Right kidney (tissue), 1 donor: ENCODE results near the gene MDH1B.
"Not testable (repeated sequence)": the region's sequence is repeated elsewhere in the genome, so short reads cannot be mapped to it uniquely, and the experiment has no call there.

ENCODE experiments used
- DNase-seq: peaks from one replicate; pipeline ENCODE4 v3.0.0-alpha.2; 2016

Gene MDH1B

GRCh38 chr2:206774871-206775270 is 9.7 kb upstream of the MDH1B start:
- DNase-seq, result no peak

- no peak for DNase-seq
Observed at GRCh38 chr2:206766057-206766930, 1.2 kb upstream of the MDH1B start.

DNA sequence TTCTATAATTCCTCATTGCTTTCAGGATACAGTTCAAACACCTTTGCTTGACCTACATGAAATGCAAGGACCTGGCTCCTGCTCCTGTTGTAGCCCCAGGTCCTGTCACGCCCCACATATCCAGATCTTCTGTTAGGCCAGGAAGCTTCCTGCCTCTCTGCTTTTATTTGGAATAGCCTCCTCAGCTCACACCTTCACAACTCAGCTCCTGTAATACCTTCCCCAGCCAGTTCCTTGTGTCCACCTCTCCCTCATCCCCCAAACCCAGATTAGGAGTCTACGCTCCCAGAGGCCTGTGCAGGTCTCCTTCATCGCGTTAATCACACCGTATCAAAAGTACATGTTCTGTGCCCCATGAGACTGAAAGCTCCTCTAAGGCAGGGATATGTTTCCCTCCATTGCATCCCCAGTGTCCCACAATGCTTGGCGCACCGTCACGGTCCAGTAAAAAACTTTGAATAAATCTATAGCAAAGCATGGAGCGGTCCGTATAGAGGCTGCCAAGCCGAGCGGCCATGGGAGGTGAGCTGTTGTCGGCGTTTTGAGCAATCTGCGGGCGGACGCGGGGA is 371 bp downstream of the MDH1B start:
- DNase-seq, result no peak

- DNase-seq, result no peak
Observed at GRCh38 chr2:206756816-206757215, 8.3 kb downstream of the MDH1B start.

GRCh38 chr2:206740800-206741199 is 24.3 kb downstream of the MDH1B start:
- DNase-seq, result no peak

DNA sequence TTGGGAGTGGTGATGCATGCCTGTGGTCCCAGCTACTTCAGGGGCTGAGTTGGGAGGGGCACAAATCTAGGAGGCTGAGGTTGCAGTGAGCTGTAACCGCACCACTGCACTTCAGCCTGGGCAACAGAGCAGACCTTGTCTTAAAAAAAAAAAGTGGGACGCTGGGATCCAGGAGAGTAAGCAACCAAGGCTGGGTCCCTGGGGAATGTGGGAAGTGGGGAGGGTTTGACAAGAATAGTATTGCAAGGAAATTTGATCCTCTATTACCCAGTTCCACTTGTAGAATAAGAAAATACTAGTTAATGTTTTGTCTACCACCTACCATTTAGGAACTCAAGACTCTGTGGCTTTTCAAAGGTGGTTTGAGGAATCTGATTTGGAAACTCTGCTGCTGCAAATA is 25.9 kb downstream of the MDH1B start:
- no peak for DNase-seq

DNA sequence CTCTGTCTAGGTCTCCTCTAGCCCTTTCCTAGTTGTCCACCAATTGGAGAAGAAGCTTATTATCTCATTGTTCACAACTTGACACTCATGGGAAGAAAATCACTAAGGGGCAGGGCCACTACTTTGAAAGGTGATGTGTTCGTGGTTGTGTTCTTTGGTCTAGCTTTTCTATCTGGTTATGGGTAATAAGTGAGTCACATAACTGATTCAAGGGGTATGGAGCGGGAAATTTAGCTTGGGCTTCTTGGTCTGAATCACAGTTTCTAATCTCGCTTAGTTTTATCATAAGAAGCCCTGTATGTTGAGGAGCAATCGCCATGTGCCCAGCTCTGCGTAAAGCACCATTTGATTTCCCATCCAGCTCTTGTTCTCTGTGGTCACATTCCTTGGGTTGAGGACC is 28.2 kb downstream of the MDH1B start:
- no peak for DNase-seq

DNA sequence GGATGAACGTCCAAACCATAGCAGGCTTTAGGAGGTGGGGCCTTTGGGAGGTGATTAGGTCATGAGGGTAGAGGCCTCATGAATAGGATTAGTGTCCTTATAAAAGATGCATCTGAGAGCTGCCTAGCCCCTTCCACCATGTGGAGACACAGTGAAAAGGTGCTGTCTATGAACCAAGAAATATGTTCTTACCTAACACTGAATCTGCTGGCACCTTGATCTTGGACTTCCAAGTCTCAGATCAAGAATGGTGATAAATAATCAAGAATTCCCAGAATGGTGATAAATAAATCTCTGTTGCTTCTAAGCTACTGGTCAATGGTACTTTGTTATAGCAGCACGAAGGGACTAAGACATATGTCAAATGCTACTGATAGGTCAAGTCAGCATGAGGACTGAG is 31.8 kb downstream of the MDH1B start:
- no peak for DNase-seq

- no peak for DNase-seq
Observed at GRCh38 chr2:206728277-206729199, 36.6 kb downstream of the MDH1B start.

DNA sequence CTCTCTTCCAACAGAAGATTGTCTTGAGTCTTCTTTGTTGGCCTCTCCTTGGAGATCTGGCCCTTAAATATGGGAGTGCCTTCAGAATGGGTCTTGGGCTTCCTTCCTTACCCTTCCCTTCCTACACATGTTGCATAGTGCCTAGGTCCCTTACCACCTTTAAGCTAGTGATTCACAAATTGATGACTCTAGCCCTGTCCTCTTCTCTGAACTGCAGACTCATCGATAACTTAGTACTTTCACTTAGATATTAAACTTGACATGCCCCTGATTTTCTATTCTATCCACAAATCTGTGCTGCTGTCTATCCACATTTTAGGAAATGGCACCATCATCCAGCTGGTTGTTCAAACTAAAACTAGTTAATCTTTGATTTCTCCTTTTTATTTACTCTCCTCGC is 37.8 kb downstream of the MDH1B start:
- DNase-seq, result no peak

GRCh38 chr2:206723288-206723687 is 41.8 kb downstream of the MDH1B start:
- DNase-seq, result no peak

DNA sequence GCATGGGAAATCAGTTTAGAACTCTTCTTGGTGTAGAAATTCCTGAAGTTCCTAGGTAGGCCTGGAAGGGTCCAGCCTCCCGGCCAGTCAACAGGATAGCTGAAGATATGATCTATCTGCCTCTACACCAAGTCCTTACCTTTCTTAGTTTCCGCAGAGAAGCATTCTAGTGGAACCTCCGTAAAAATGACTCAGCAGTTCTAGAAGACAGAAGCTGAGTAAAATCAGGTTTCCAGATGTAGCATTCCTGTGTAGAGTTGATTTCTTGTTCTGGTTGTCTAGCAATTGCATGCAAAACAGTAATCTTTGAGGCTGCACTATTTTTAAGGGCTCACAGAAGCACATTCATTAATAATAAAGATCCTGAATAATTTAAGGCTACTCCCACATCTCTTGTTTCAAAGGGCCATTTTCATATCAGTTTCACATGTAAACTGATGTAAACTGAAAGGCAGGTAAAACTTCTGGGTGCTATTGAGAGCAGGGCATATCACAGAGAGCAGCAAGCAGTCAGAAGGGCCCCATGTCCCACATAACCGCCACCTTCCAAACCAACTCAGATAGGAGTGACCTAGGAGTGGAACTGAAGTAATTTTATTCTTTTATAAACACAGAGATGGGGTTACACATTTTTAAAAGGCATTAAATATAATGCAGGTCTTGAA is 43.7 kb downstream of the MDH1B start:
- no peak for DNase-seq

GRCh38 chr2:206718296-206718695 is 46.8 kb downstream of the MDH1B start, which contains the start of gene DYTN:
TSS of gene DYTN (minus strand) at chr2:206718396. CDS start at chr2:206718279, 117 bp downstream.
- no peak for DNase-seq

- no peak for DNase-seq
Observed at GRCh38 chr2:206716623-206717022, 48.5 kb downstream of the MDH1B start.

DNA sequence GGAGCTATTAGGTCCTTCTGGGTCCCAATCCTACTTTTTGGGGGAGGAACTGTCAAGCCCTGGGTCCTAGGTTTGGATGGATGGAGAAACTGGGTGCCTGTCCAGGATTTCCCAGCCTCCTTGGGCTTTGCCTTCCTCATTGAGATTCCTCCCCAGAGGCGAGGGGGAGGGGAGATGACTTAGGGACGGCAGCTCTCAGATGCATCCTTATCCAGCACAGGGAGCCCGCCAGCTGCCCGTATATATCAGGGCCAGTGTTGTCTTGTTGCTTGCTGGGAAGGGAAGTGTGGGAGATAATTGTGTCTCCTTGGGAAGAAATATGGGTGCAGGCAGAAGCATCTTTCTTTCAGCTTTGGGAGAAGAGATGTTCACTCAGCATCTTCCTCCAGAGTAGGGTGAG is 49.9 kb downstream of the MDH1B start:
- not testable (repeated sequence) for DNase-seq

DNA sequence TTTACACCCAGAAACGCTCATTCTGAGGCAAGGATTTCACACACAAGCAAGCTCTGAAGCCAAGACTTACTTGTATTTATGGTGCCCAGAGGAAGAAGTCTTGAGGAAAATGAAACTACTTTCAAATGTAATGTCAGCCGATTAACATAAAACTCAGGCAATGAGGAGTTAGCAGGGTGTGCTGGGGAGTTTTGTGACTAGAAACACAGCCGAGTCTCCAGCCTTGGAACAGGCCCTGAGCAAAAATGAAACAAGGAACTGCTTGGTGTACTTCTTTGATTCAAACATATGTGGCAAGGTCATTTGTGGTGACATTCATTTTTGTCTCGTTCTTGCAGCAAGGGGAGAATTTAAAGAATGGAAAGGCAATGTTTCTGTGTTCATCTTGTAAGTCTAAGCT is 51.4 kb downstream of the MDH1B start:
- DNase-seq, result no peak

GRCh38 chr2:206708286-206708685 is 56.8 kb downstream of the MDH1B start:
- no peak for DNase-seq

GRCh38 chr2:206707164-206707701 is 57.9 kb downstream of the MDH1B start:
- DNase-seq, result no peak

GRCh38 chr2:206701952-206702605 is 63.0 kb downstream of the MDH1B start:
- DNase-seq, result no peak

DNA sequence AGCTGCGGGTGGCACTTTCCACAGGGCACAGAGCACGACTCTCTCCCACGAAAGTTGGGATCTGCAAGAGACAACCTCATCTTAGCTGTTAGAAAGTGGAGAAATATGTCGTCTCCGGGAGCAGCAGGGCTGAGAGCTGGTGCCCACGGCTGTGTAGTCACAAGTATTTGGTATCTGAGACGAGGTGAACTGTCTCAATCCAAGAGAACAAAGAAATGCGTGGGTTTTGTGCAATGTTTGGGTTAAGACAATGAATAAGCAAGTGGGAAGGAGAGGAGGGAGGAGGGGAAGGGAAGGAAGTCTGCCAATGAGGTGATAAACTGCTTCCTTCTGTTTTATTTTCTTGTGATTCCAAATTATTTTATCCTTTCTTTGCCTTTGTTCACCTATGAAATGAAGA is 65.0 kb downstream of the MDH1B start:
- DNase-seq, result no peak

- DNase-seq, result no peak
Observed at GRCh38 chr2:206698811-206699210, 66.3 kb downstream of the MDH1B start.

DNA sequence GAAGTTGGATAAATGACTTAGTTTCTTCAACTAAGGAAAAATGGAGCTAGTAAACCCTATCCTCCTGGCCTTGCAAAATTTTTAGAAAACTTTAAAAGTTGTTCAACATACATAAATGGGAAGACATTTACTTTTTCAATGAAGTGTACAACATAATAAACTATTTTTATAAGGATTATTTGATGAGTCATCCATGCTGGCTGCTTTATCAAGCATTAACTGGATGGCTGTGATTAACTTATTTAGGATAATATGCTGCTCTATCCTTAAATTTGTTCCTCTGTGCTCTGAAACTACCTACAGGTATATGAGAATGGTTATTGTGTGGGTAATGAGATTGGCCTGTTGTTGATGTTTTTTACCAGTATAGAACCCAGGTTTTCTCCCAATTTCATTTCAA is 68.2 kb downstream of the MDH1B start:
- no peak for DNase-seq
